ENCODE measurements around the gene TNFSF11.

The TNFSF11 gene

DNA sequence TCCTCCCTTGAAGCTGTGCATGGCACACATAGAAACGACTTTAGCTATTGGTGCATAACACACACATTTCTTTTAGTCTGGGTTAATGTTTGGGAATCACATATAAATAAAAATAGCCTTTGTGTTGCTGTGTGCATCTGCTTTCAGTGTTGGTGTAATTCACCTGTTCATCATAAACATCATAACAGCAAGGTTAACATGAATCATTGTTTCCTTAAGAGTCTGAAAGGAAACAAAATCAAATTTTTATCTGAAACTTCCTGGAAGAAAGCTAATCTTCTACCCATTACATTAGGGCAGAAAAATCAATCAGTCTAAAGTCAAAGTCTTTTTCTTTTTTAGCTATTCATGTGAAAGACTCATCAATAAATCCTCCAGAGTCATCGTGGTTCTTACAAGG is 35.0 kb upstream of the TNFSF11 start:
- H4K20me1 ChIP-seq (ENCODE audit: insufficient read depth, low read length): no peaks in the 10 kb centered on the region
- no peak overlapping the region for H3K4me3 ChIP-seq (ENCODE audit: low read length)
- H3K9ac ChIP-seq (ENCODE audit: low read length): no peak overlapping the region
- no peaks in the 10 kb centered on the region for H3K9me3 ChIP-seq (ENCODE audit: insufficient read depth, low read length)
- no peaks in the 10 kb centered on the region for H3K36me3 ChIP-seq (replicated peaks; ENCODE audit: low read depth, low read length)
- H3K79me2 ChIP-seq (ENCODE audit: low read length): no peaks in the 10 kb centered on the region
- no peak overlapping the region for H3K4me2 ChIP-seq (ENCODE audit: low read length)
- TF ChIP-seq, protein P1, sequence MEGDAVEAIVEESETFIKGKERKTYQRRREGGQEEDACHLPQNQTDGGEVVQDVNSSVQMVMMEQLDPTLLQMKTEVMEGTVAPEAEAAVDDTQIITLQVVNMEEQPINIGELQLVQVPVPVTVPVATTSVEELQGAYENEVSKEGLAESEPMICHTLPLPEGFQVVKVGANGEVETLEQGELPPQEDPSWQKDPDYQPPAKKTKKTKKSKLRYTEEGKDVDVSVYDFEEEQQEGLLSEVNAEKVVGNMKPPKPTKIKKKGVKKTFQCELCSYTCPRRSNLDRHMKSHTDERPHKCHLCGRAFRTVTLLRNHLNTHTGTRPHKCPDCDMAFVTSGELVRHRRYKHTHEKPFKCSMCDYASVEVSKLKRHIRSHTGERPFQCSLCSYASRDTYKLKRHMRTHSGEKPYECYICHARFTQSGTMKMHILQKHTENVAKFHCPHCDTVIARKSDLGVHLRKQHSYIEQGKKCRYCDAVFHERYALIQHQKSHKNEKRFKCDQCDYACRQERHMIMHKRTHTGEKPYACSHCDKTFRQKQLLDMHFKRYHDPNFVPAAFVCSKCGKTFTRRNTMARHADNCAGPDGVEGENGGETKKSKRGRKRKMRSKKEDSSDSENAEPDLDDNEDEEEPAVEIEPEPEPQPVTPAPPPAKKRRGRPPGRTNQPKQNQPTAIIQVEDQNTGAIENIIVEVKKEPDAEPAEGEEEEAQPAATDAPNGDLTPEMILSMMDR (IDR thresholded peaks at IDR 0.05; ENCODE audit: low read depth, low read length): no peak
- no peak for TF ChIP-seq EZH2phosphoT487 (IDR thresholded peaks at IDR 0.05; ENCODE audit: low read depth)
- no peak overlapping the region for H2AFZ ChIP-seq (ENCODE audit: low read depth, low read length)
- H3K4me1 ChIP-seq (ENCODE audit: low read length): no peaks in the 10 kb centered on the region
- H3K27ac ChIP-seq (ENCODE audit: low read length): no peak overlapping the region
- peaks cover 8% of the 10 kb centered on the region; the same call in 1 of the 2 replicates for H3K27me3 ChIP-seq (ENCODE audit: low read depth, low read length)

DNA sequence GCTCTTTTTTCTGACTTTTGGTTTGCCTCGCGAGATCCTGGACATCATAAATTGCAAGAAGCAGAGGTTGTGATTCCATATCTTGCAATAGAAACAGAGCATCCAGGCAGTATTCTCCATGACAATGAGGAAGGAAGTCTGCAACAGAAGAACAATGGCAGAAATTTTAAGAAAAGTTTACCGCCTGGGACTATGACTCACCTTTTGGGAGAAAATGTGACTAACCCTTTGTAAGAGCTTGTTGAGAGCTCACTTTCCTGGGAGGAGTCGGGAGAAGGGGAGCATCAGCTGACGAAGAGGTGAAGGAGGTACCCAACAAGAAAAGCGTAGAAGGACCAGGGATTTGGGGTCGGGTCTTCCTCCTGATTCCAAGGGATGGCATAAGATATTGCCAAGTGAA is 34.3 kb upstream of the TNFSF11 start:
- no peaks in the 10 kb centered on the region for H4K20me1 ChIP-seq (ENCODE audit: insufficient read depth, low read length)
- no peak overlapping the region for H2AFZ ChIP-seq (ENCODE audit: low read depth, low read length)
- H3K4me1 ChIP-seq (ENCODE audit: low read length): no peaks in the 10 kb centered on the region
- H3K79me2 ChIP-seq (ENCODE audit: low read length): no peaks in the 10 kb centered on the region
- H3K27me3 ChIP-seq (ENCODE audit: low read depth, low read length): peaks cover 8% of the 10 kb centered on the region; the same call in 1 of the 2 replicates
- no peaks in the 10 kb centered on the region for H3K36me3 ChIP-seq (replicated peaks; ENCODE audit: low read depth, low read length)
- no peak overlapping the region for H3K9ac ChIP-seq (ENCODE audit: low read length)
- H3K4me3 ChIP-seq (ENCODE audit: low read length): no peak overlapping the region
- H3K4me2 ChIP-seq (ENCODE audit: low read length): no peak overlapping the region
- no peaks in the 10 kb centered on the region for H3K9me3 ChIP-seq (ENCODE audit: insufficient read depth, low read length)
- no peak overlapping the region for H3K27ac ChIP-seq (ENCODE audit: low read length)
- TF ChIP-seq, protein P1 (IDR thresholded peaks at IDR 0.05; ENCODE audit: low read depth, low read length): no peak
- TF ChIP-seq EZH2phosphoT487 (IDR thresholded peaks at IDR 0.05; ENCODE audit: low read depth): no peak

DNA sequence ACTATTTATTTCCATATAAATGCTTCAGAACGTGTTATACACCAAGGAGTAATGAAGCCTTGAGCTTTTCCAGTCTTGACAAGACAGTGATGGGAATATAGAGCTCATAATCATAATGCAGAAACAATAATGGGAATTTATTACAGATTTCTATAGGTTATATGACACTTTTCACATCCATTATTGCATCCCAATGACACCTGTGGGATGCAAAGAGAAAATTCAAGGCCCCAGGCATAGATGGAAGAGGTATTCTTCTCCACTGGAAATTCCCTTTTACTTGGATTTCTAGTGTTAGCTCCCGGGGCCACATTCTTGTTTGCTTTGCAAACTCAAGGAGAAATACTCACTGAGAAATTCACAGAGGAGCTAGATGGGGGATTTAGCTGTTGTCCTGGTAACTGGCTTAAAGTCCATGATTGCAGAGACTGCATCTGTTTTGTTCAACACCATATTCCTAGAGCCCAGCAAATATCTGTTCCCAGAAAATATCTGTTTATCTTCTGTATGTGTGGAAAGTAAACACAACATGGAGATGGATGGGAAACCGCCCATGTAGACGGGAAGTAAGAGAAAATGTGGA is 30.6 kb upstream of the TNFSF11 start:
- H3K4me1 ChIP-seq (ENCODE audit: low read length): no peaks in the 10 kb centered on the region
- H3K27me3 ChIP-seq (ENCODE audit: low read depth, low read length): peaks cover 3% of the 10 kb centered on the region; the same call in 1 of the 2 replicates
- no peak overlapping the region for H2AFZ ChIP-seq (ENCODE audit: low read depth, low read length)
- TF ChIP-seq EZH2phosphoT487 (IDR thresholded peaks at IDR 0.05; ENCODE audit: low read depth): no peak
- TF ChIP-seq, protein P1 (IDR thresholded peaks at IDR 0.05; ENCODE audit: low read depth, low read length): no peak
- H3K36me3 ChIP-seq (replicated peaks; ENCODE audit: low read depth, low read length): no peaks in the 10 kb centered on the region
- H4K20me1 ChIP-seq (ENCODE audit: insufficient read depth, low read length): no peaks in the 10 kb centered on the region
- H3K79me2 ChIP-seq (ENCODE audit: low read length): no peaks in the 10 kb centered on the region
- H3K4me2 ChIP-seq (ENCODE audit: low read length): no peak overlapping the region
- H3K27ac ChIP-seq (ENCODE audit: low read length): no peak overlapping the region
- no peaks in the 10 kb centered on the region for H3K9me3 ChIP-seq (ENCODE audit: insufficient read depth, low read length)
- H3K4me3 ChIP-seq (ENCODE audit: low read length): no peak overlapping the region
- no peak overlapping the region for H3K9ac ChIP-seq (ENCODE audit: low read length)

DNA sequence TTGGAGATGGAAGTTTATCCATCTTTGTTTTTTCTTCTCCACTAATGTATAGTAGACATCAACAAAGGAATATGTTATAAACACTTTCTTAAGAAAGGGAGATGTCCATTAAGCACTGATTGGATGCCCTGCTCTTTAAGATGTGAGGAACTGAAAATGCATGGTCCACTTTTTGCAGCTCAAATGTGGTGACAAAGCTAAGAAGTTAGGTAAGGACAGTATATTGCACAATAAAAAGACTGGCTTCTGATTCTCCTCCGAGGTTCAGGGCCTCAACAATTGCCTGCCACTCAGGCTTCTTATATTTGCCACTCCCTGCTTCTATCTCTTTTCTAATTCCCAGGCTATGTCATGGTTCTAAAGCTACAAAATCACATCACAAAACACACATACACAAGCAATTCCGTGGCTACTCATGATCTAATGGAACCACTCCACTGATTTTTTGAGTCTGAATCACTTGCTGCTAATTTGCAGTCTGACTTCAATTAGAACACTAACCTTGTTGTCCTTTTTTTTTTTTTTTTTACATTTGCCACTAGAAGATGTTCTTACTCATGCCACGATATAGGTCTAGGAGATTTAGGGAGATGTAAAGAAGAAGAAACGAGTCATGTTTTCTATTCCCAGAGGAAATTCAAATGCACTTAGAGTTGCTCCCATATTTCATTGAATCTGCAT is 29.6 kb upstream of the TNFSF11 start:
- no peak overlapping the region for H2AFZ ChIP-seq (ENCODE audit: low read depth, low read length)
- H3K9me3 ChIP-seq (ENCODE audit: insufficient read depth, low read length): no peaks in the 10 kb centered on the region
- no peak overlapping the region for H3K4me3 ChIP-seq (ENCODE audit: low read length)

More for the DNA sequence above, 29.6 kb upstream of the TNFSF11 start:
- H3K4me1 ChIP-seq (ENCODE audit: low read length): peaks cover 6% of the 10 kb centered on the region
- peaks cover 3% of the 10 kb centered on the region; the same call in 1 of the 2 replicates for H3K27me3 ChIP-seq (ENCODE audit: low read depth, low read length)
- TF ChIP-seq, protein P1 (IDR thresholded peaks at IDR 0.05; ENCODE audit: low read depth, low read length): no peak
- no peak for TF ChIP-seq EZH2phosphoT487 (IDR thresholded peaks at IDR 0.05; ENCODE audit: low read depth)
- no peaks in the 10 kb centered on the region for H4K20me1 ChIP-seq (ENCODE audit: insufficient read depth, low read length)
- H3K9ac ChIP-seq (ENCODE audit: low read length): no peak overlapping the region
- H3K4me2 ChIP-seq (ENCODE audit: low read length): no peak overlapping the region
- H3K27ac ChIP-seq (ENCODE audit: low read length): no peak overlapping the region
- no peaks in the 10 kb centered on the region for H3K79me2 ChIP-seq (ENCODE audit: low read length)
- H3K36me3 ChIP-seq (replicated peaks; ENCODE audit: low read depth, low read length): no peaks in the 10 kb centered on the region
